ENCODE measurements around the gene EHD4. TPM values are rescaled to one million over a fixed set of nuclear protein-coding genes. Genes with fewer than 3 reads are reported as not detected.

The EHD4 gene
- total and polyA plus RNA-seq, 2 experiments from 2014 or later = 27.3 to 34.7 TPM

GRCh38 chr15:41917767-41918430 is 54.5 kb downstream of the EHD4 start:
- H3K79me2 ChIP-seq = peaks cover 21% of the 10 kb centered on the region
- H3K9me2 ChIP-seq (replicated peaks; ENCODE audit: insufficient read depth) = no peaks in the 10 kb centered on the region
- H3K27me3 ChIP-seq = no peaks in the 10 kb centered on the region
- WGBS (ENCODE audit: low lambda C conversion rate, missing lambda C conversion rate) = 79% methylated on average over 10 of the region's 10 CpGs
- TF ChIP-seq EZH2 (IDR thresholded peaks at IDR 0.05; ENCODE audit: borderline replicate concordance) = no peak
- TF ChIP-seq EZH2phosphoT487 (IDR thresholded peaks at IDR 0.05; ENCODE audit: low read depth, severe bottlenecking, unreplicated experiment) = no peak
- no peak for TF ChIP-seq CTCF (IDR thresholded peaks at IDR 0.05; ENCODE audit: poor library complexity)
- no peaks in the 10 kb centered on the region for H3K36me3 ChIP-seq (replicated peaks; ENCODE audit: insufficient read depth, low read depth)
- H3K4me1 ChIP-seq (ENCODE audit: insufficient read depth) = peaks cover 33% of the 10 kb centered on the region
- H3K9me3 ChIP-seq (ENCODE audit: low read depth) = no peaks in the 10 kb centered on the region
- H2AFZ ChIP-seq = no peak overlapping the region
- no peak overlapping the region for H3K4me2 ChIP-seq
- H3K27ac ChIP-seq = peak overlapping the region; percentile 88
- no peaks in the 10 kb centered on the region for H4K20me1 ChIP-seq (ENCODE audit: insufficient read depth, poor library complexity, severe bottlenecking)
- H3K4me3 ChIP-seq = no peak overlapping the region
- peak; percentile 77 for DNase-seq (ENCODE audit: low spot score)

DNA sequence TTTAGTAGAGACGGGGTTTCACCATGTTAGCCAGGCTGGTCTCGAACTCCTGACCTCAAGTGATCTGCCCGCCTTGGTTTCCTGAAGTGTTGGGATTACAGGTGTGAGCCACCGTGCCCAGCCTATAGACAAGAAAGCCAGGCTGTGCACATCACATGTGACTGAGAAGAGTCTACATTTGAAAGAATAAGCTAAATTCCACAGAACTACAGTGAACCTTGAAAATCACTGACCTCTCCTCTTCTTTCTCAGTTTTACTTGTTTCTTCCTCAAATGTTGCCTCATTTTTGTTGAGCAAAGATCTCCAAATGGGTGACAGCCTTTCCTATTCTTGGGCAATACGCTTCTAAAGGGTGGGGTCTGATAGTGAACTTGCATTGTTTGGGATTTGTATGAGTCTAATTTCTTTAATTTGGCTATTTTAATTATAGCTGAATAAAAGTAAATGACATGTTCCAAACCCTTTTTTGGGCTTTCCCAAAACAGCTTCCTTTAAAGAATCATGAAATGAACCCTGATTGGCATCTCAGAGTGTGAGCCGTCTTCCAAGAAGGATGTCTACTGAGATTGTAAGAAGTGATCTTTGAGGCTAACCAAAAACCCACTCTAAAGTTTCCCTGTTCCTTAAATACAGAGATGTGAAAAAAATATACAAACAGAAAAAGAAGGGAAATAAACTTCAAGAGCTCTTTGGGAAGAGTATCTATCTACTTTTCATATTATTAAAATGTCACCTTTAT is 56.9 kb downstream of the EHD4 start:
- Histone ChIP-seq H3K36me3 (replicated peaks; ENCODE audit: insufficient read depth, low read depth) (no peaks in the 10 kb centered on the region), H2AFZ (no peak overlapping the region), H3K27ac (no peak overlapping the region), H3K9me3 (ENCODE audit: low read depth) (no peaks in the 10 kb centered on the region), H3K4me1 (ENCODE audit: insufficient read depth) (peaks cover 12% of the 10 kb centered on the region), H3K4me3 (no peak overlapping the region), H4K20me1 (ENCODE audit: insufficient read depth, poor library complexity, severe bottlenecking) (no peaks in the 10 kb centered on the region), H3K27me3 (no peaks in the 10 kb centered on the region), H3K79me2 (peaks cover 32% of the 10 kb centered on the region), H3K4me2 (no peak overlapping the region), H3K9me2 (replicated peaks; ENCODE audit: insufficient read depth) (no peaks in the 10 kb centered on the region)
- no peak for TF ChIP-seq EZH2 (IDR thresholded peaks at IDR 0.05; ENCODE audit: borderline replicate concordance)
- no peak for TF ChIP-seq CTCF (IDR thresholded peaks at IDR 0.05; ENCODE audit: poor library complexity)
- no peak for TF ChIP-seq EZH2phosphoT487 (IDR thresholded peaks at IDR 0.05; ENCODE audit: low read depth, severe bottlenecking, unreplicated experiment)
- no peak for DNase-seq (ENCODE audit: low spot score)
- WGBS (ENCODE audit: low lambda C conversion rate, missing lambda C conversion rate) = 96% methylated on average over 6 of the region's 6 CpGs

DNA sequence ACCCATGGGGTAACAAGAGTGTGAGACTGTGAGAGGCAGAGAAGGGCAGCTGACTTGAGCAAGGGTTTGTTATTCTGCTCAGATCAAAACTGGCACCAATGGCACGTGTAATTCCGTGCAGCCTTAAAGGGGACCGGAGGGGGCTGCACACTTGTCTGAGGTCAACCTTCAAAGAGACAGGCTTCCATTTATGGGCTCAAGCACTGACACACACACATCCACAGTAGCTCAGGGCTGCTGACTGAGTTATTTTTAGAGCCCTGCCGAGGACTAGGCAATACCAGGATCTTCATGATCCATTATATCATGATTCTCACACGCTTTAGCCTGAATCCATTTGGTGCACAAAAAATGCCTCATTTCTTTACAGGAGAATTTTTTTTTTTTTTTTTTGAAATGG is 57.9 kb downstream of the EHD4 start:
- no peak overlapping the region for H3K27ac ChIP-seq
- no peak for TF ChIP-seq EZH2phosphoT487 (IDR thresholded peaks at IDR 0.05; ENCODE audit: low read depth, severe bottlenecking, unreplicated experiment)
- WGBS (ENCODE audit: low lambda C conversion rate, missing lambda C conversion rate) = 72% methylated on average over 5 of the region's 5 CpGs

DNA sequence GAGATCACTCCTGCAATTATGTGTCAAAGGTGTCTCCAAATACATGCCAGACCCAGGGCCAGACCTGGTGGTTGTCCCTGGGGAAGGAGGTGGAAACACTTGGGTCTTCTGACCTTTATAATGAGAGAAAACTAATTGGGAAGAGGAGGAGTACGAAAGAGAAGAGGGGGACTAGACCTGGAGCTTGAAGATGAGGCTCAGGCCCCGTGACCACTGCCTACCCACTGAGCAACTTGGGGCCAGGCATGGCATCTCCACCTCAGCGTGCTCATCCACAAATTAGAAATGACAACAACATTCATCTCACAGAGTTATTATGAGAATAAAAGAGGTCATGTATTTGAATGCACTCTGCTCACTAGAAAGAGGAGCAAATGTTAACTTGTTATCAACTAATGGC is 59.1 kb downstream of the EHD4 start:
- Histone ChIP-seq H4K20me1 (ENCODE audit: insufficient read depth, poor library complexity, severe bottlenecking) (no peaks in the 10 kb centered on the region), H3K4me3 (no peak overlapping the region), H3K27ac (no peak overlapping the region), H3K9me2 (replicated peaks; ENCODE audit: insufficient read depth) (no peaks in the 10 kb centered on the region), H3K27me3 (no peaks in the 10 kb centered on the region), H2AFZ (no peak overlapping the region), H3K79me2 (peaks cover 32% of the 10 kb centered on the region), H3K4me2 (no peak overlapping the region), H3K4me1 (ENCODE audit: insufficient read depth) (peaks cover 13% of the 10 kb centered on the region), H3K36me3 (replicated peaks; ENCODE audit: insufficient read depth, low read depth) (peaks cover 3% of the 10 kb centered on the region), H3K9me3 (ENCODE audit: low read depth) (no peaks in the 10 kb centered on the region)
- 97% methylated on average over 3 of the region's 3 CpGs for WGBS (ENCODE audit: low lambda C conversion rate, missing lambda C conversion rate)
- no peak for DNase-seq (ENCODE audit: low spot score)
- no peak for TF ChIP-seq EZH2phosphoT487 (IDR thresholded peaks at IDR 0.05; ENCODE audit: low read depth, severe bottlenecking, unreplicated experiment)
- TF ChIP-seq CTCF (IDR thresholded peaks at IDR 0.05; ENCODE audit: poor library complexity) = no peak
- TF ChIP-seq EZH2 (IDR thresholded peaks at IDR 0.05; ENCODE audit: borderline replicate concordance) = no peak

More for the DNA sequence above, 57.9 kb downstream of the EHD4 start:
- no peaks in the 10 kb centered on the region for H3K9me3 ChIP-seq (ENCODE audit: low read depth)
- H3K79me2 ChIP-seq = peaks cover 32% of the 10 kb centered on the region
- H3K4me1 ChIP-seq (ENCODE audit: insufficient read depth) = peaks cover 3% of the 10 kb centered on the region
- no peak overlapping the region for H3K4me3 ChIP-seq
- peaks cover 3% of the 10 kb centered on the region for H3K36me3 ChIP-seq (replicated peaks; ENCODE audit: insufficient read depth, low read depth)
- H4K20me1 ChIP-seq (ENCODE audit: insufficient read depth, poor library complexity, severe bottlenecking) = no peaks in the 10 kb centered on the region
- no peak overlapping the region for H2AFZ ChIP-seq
- no peak for DNase-seq (ENCODE audit: low spot score)
- no peaks in the 10 kb centered on the region for H3K27me3 ChIP-seq
- H3K4me2 ChIP-seq = no peak overlapping the region
- no peaks in the 10 kb centered on the region for H3K9me2 ChIP-seq (replicated peaks; ENCODE audit: insufficient read depth)

All from hepatocyte (in vitro differentiated cells).